Endothelial cell of umbilical vein (primary cell): ENCODE measurements around the gene TRPC3. TPM values are rescaled to one million over a fixed set of nuclear protein-coding genes. Genes with fewer than 3 reads are reported as not detected.

Experiments
- BruUV-seq: library from RNA; stranded (reverse); fragments of 400-500 nt; replicated peaks from 2 replicates; lab custom pipeline; 2021; lab: Mats Ljungman, UMichigan
- CTCF ChIA-PET: fragments of 300-600, 350-600 bp; sonication (Branson Sonifier 250); formaldehyde crosslinking; loops from one replicate; lab custom pipeline; 2021; ENCODE audit warnings: antibody characterized with exemption, inconsistent platforms; lab: Charles Lee
- POLR2A ChIA-PET: fragments of 300-600, 350-600 bp; sonication (Branson Sonifier 250); formaldehyde crosslinking; loops from one replicate; lab custom pipeline; 2021; ENCODE audit warnings: antibody characterized with exemption, inconsistent platforms; lab: Charles Lee
- DNase-seq: peaks from one replicate; pipeline ENCODE4 v3.0.0-alpha.2; 2011; ENCODE audit warnings: low read depth, low spot score
- FAIRE-seq: peaks from 2 replicates; lab custom pipeline; 2011; peaks lifted over from hg19 to GRCh38; lab: Jason Lieb, UNC
- H2AFZ ChIP-seq: 2 replicates; pipeline ENCODE4 v1.6.0; 2012; ENCODE audit warnings: low read depth, low read length, control low read depth, inconsistent platforms
- H3K27ac ChIP-seq: 2 replicates; pipeline ENCODE4 v1.5.1; 2011; ENCODE audit warnings: low read depth, mild to moderate bottlenecking, control low read depth, low read length, moderate library complexity; ENCODE audit not compliant: insufficient read depth
- H3K27me3 ChIP-seq, 2 experiments: 2 replicates each; pipeline versions ENCODE4 v1.6.0 to v1.6.1; 2011; ENCODE audit warnings: low read length in 2 of 2, mixed read lengths in 1 of 2; ENCODE audit not compliant: control insufficient read depth in 2 of 2, insufficient read depth in 2 of 2
- H3K36me3 ChIP-seq, 2 experiments: 2 replicates in 1 of 2; 3 replicates in 1 of 2; pipeline ENCODE4 v1.5.1; 2011; ENCODE audit warnings: low read length in 2 of 2, mild to moderate bottlenecking in 1 of 2, moderate library complexity in 1 of 2; ENCODE audit not compliant: control insufficient read depth in 2 of 2, insufficient read depth in 2 of 2; ENCODE audit errors: extremely low read depth in 1 of 2
- H3K4me1 ChIP-seq: 3 replicates; pipeline ENCODE4 v1.5.1; 2011; ENCODE audit warnings: mild to moderate bottlenecking, low read length; ENCODE audit not compliant: control insufficient read depth, insufficient read depth; ENCODE audit errors: extremely low read depth
- H3K4me2 ChIP-seq: 2 replicates; pipeline ENCODE4 v1.6.1; 2011; ENCODE audit warnings: low read length, control low read depth, mixed read lengths; ENCODE audit not compliant: insufficient read depth
- H3K4me3 ChIP-seq, 3 experiments: fragments of 200-600 bp in 1 of 3; sonication (generic), shearing (Covaris generic) in 1 of 3; replicated peaks in 1 of 3; 2 replicates each; pipeline ENCODE4 v1.5.1; 2011 to 2016; ENCODE audit warnings: control low read depth in 3 of 3, low read length in 3 of 3, mild to moderate bottlenecking in 2 of 3, inconsistent platforms in 1 of 3, low read depth in 1 of 3, moderate library complexity in 1 of 3; ENCODE audit not compliant: insufficient read depth in 1 of 3
- H3K79me2 ChIP-seq: 2 replicates; pipeline ENCODE4 v1.6.0; 2012; ENCODE audit warnings: low read length, inconsistent platforms; ENCODE audit not compliant: control insufficient read depth, insufficient read depth
- H3K9ac ChIP-seq: replicated peaks from 2 replicates; pipeline ENCODE3; 2011; ENCODE audit warnings: low read length, control low read depth; ENCODE audit not compliant: insufficient read depth; ENCODE audit errors: extremely low read depth
- H3K9me1 ChIP-seq: replicated peaks from 3 replicates; pipeline ENCODE4 v1.6.0; 2011; ENCODE audit warnings: mild to moderate bottlenecking, low read length; ENCODE audit not compliant: control insufficient read depth, insufficient read depth; ENCODE audit errors: extremely low read depth
- H3K9me3 ChIP-seq: replicated peaks from 2 replicates; pipeline ENCODE4 v1.5.1; 2012; ENCODE audit warnings: low read length, inconsistent platforms; ENCODE audit not compliant: control insufficient read depth, insufficient read depth
- H4K20me1 ChIP-seq: replicated peaks from 2 replicates; pipeline ENCODE3; 2011; ENCODE audit warnings: mild to moderate bottlenecking, low read length; ENCODE audit not compliant: control insufficient read depth, insufficient read depth; ENCODE audit errors: extremely low read depth
- CTCF ChIP-seq, 2 donors: IDR thresholded peaks; 1 replicate in 1 of 2; 2 replicates in 1 of 2; pipeline ENCODE4 v1.5.1; 2011; ENCODE audit warnings: low read length in 2 of 2, mild to moderate bottlenecking in 2 of 2, moderate library complexity in 2 of 2, control low read depth in 1 of 2, inconsistent platforms in 1 of 2, low read depth in 1 of 2; ENCODE audit not compliant: insufficient read depth in 1 of 2; ENCODE audit errors: extremely low read depth in 1 of 2
- EZH2 ChIP-seq: IDR thresholded peaks from 2 replicates; pipeline ENCODE4 v1.6.1; 2012; ENCODE audit warnings: borderline replicate concordance, low read depth, mild to moderate bottlenecking, moderate library complexity, low read length, inconsistent platforms; ENCODE audit not compliant: severe bottlenecking
- FOS ChIP-seq: IDR thresholded peaks from 2 replicates; pipeline ENCODE4 v1.6.1; 2011; ENCODE audit warnings: mild to moderate bottlenecking, low read length, moderate library complexity, borderline replicate concordance; ENCODE audit not compliant: insufficient read depth
- GATA2 ChIP-seq: IDR thresholded peaks from 2 replicates; pipeline ENCODE4 v1.7.0; 2011; ENCODE audit warnings: low read depth, mild to moderate bottlenecking, moderate library complexity, mixed read lengths, low read length; ENCODE audit not compliant: insufficient read length, insufficient read depth
- JUN ChIP-seq: IDR thresholded peaks from 2 replicates; pipeline ENCODE4 v1.6.1; 2011; ENCODE audit warnings: borderline replicate concordance, low read depth; ENCODE audit not compliant: insufficient read length, insufficient read depth
- MAX ChIP-seq: IDR thresholded peaks from 2 replicates; pipeline ENCODE4 v1.6.1; 2011; ENCODE audit not compliant: insufficient read depth, insufficient read length
- MYC ChIP-seq: IDR thresholded peaks from one replicate; pipeline ENCODE4 v1.6.1; 2011; ENCODE audit warnings: mild to moderate bottlenecking, low read depth, low read length
- POLR2A ChIP-seq: IDR thresholded peaks from 2 replicates; pipeline ENCODE4 v1.6.1; 2012; ENCODE audit warnings: low read depth, mild to moderate bottlenecking, control low read depth, low read length
- POLR2AphosphoS5 ChIP-seq: IDR thresholded peaks from 2 replicates; pipeline ENCODE4 v1.6.1; 2012; ENCODE audit warnings: low read depth, mild to moderate bottlenecking, control low read depth, low read length, moderate library complexity; ENCODE audit not compliant: insufficient read depth
- dilution Hi-C: fragments of 300-500 bp; cut with MboI; formaldehyde crosslinking; loops from one replicate; pipeline ENCODE4 v1.15.0; 2019; ENCODE audit warnings: low sequenced_read_pairs; ENCODE audit not compliant: extremely low pct_ligation_motif_present
- intact Hi-C: fragments of 100-400 bp; cut with micrococcal nuclease; formaldehyde crosslinking; loops from one replicate; pipeline ENCODE4 v1.10.0; 2022
- polyA plus RNA-seq, 4 experiments: library from polyadenylated mRNA; depleted of rRNA in 3 of 4; stranded (reverse) in 3 of 4; unstranded in 1 of 4; fragments of >200 nt; gene quantifications; 2 replicates each; pipeline versions ENCODE4 v1.2.1 to v1.2.3, GENCODE V29; 2011 to 2012; ENCODE audit warnings: missing spikeins in 1 of 4
- total RNA-seq: library from RNA; stranded (reverse); gene quantifications from 2 replicates; pipeline ENCODE4 v1.2.3, GENCODE V29; 2021

TRPC3 gene
- total and polyA plus RNA-seq, 2 donors (not counting 3 experiments of a cell fraction or from before 2014, with no cell fraction given), result not detected

- Histone ChIP-seq H2AFZ (no peak overlapping the region), H3K79me2 (no peaks in the 10 kb centered on the region), H4K20me1 (no peaks in the 10 kb centered on the region), H3K27ac (no peak overlapping the region), H3K27me3 (peaks cover 12 to 32% of the 10 kb centered on the region in 2 experiments), H3K4me2 (no peak overlapping the region), H3K9ac (no peak overlapping the region), H3K9me3 (no peaks in the 10 kb centered on the region), H3K9me1 (no peaks in the 10 kb centered on the region), H3K4me1 (no peaks in the 10 kb centered on the region), H3K4me3 (no peak overlapping the region), H3K36me3 (no peaks in the 10 kb centered on the region)
- ChIA-PET CTCF (interaction anchor here (1.1 kb wide), 1 partner anchor 9 kb away, joined by 3 read pairs; no protein-coding TSS in a partner anchor), POLR2A (no interaction called here)
- intact Hi-C loops (no loop called here), dilution Hi-C loops (no loop called here)
- BruUV-seq, result no TSS peak
- TF ChIP-seq FOS (no peak), CTCF (IDR thresholded peaks at IDR 0.05; ENCODE audit: extremely low read depth in 1 of 2, insufficient read depth in 1 of 2, low read depth in 1 of 2, low read length in 2 of 2) (peak; percentile 40 to 45)
- no peak for DNase-seq
- FAIRE-seq, result no peak
Observed at GRCh38 chr4:121943941-121944340, 7.9 kb downstream of the TRPC3 start.

- intact Hi-C loops (no loop called here), dilution Hi-C loops (no loop called here)
- Histone ChIP-seq H3K27ac (no peak overlapping the region), H3K9me3 (no peaks in the 10 kb centered on the region), H3K4me2 (no peak overlapping the region), H2AFZ (no peak overlapping the region), H3K9me1 (no peaks in the 10 kb centered on the region), H3K4me3 (no peak overlapping the region), H3K79me2 (no peaks in the 10 kb centered on the region), H3K9ac (no peak overlapping the region), H3K27me3 (peaks cover 12 to 25% of the 10 kb centered on the region in 2 experiments), H3K4me1 (no peaks in the 10 kb centered on the region), H3K36me3 (no peaks in the 10 kb centered on the region), H4K20me1 (no peaks in the 10 kb centered on the region)
- BruUV-seq, result no TSS peak
- CTCF ChIA-PET, result interaction anchor here (0.8 kb wide), 1 partner anchor 9 kb away, joined by 3 read pairs; no protein-coding TSS in a partner anchor
- no peak for FAIRE-seq
- DNase-seq, result no peak
- TF ChIP-seq CTCF (IDR thresholded peaks at IDR 0.05; ENCODE audit: extremely low read depth in 1 of 2, insufficient read depth in 1 of 2, low read depth in 1 of 2, low read length in 2 of 2), result no peak
- no peak for TF ChIP-seq EZH2
- TF ChIP-seq MYC, result no peak
- no peak for TF ChIP-seq MAX
- TF ChIP-seq JUN, result no peak
- TF ChIP-seq POLR2A, result no peak
- TF ChIP-seq POLR2AphosphoS5, result no peak
- TF ChIP-seq GATA2, result no peak
- TF ChIP-seq FOS, result no peak
- POLR2A ChIA-PET, result no interaction called here
Observed at GRCh38 chr4:121939690-121940089, 12.2 kb downstream of the TRPC3 start.
